ENCODE measurements around the gene DPYSL5. TPM values are rescaled to one million over a fixed set of nuclear protein-coding genes. Genes with fewer than 3 reads are reported as not detected.

The DPYSL5 gene
- total and polyA plus RNA-seq, 2 donors (not counting 3 experiments of a cell fraction or from before 2014, with no cell fraction given), result not detected

DNA sequence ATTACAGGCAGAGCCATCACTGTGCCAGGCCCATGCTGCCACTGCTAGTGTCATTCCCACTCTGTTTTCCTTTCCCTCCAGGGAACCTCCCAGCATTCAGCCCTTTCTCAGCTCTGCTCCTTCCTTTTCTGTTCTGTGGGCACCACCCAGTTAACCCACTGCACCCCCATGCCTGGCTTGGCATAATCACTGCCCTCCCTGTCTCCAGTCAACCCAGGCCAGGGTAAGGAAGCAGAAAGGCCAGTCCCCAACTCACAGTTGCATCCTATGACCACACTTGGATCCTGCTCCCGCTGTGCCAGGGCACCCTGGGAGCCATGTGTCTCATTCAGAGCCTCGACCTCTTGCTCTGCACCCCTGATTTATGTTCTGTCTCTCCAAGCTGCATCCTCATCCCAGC lies 32.2 kb downstream of the DPYSL5 start:
- CTCF ChIA-PET, result no interaction called here
- dilution Hi-C loops (cut with MboI; ENCODE audit: extremely low pct_ligation_motif_present, low sequenced_read_pairs), result no loop called here

More for the DNA sequence above, 32.2 kb downstream of the DPYSL5 start:
- TF ChIP-seq JUN (IDR thresholded peaks at IDR 0.05; ENCODE audit: borderline replicate concordance, insufficient read depth, insufficient read length, low read depth) (no peak), GATA2 (IDR thresholded peaks at IDR 0.05; ENCODE audit: insufficient read depth, insufficient read length, low read depth, low read length) (no peak), POLR2A (IDR thresholded peaks at IDR 0.05; ENCODE audit: low read depth, low read length) (no peak), FOS (IDR thresholded peaks at IDR 0.05; ENCODE audit: borderline replicate concordance, insufficient read depth, low read length) (no peak), EZH2 (IDR thresholded peaks at IDR 0.05; ENCODE audit: borderline replicate concordance, low read depth, low read length, severe bottlenecking) (no peak), POLR2AphosphoS5 (IDR thresholded peaks at IDR 0.05; ENCODE audit: insufficient read depth, low read depth, low read length) (no peak), MYC (IDR thresholded peaks at IDR 0.05; ENCODE audit: low read depth, low read length) (no peak)
- TF ChIP-seq, protein P1, sequence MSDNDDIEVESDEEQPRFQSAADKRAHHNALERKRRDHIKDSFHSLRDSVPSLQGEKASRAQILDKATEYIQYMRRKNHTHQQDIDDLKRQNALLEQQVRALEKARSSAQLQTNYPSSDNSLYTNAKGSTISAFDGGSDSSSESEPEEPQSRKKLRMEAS (IDR thresholded peaks at IDR 0.05; ENCODE audit: insufficient read depth, insufficient read length), result no peak
- TF ChIP-seq, protein P2, sequence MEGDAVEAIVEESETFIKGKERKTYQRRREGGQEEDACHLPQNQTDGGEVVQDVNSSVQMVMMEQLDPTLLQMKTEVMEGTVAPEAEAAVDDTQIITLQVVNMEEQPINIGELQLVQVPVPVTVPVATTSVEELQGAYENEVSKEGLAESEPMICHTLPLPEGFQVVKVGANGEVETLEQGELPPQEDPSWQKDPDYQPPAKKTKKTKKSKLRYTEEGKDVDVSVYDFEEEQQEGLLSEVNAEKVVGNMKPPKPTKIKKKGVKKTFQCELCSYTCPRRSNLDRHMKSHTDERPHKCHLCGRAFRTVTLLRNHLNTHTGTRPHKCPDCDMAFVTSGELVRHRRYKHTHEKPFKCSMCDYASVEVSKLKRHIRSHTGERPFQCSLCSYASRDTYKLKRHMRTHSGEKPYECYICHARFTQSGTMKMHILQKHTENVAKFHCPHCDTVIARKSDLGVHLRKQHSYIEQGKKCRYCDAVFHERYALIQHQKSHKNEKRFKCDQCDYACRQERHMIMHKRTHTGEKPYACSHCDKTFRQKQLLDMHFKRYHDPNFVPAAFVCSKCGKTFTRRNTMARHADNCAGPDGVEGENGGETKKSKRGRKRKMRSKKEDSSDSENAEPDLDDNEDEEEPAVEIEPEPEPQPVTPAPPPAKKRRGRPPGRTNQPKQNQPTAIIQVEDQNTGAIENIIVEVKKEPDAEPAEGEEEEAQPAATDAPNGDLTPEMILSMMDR (IDR thresholded peaks at IDR 0.05; ENCODE audit: extremely low read depth in 1 of 2, insufficient read depth in 1 of 2, low read depth in 1 of 2, low read length in 2 of 2), result no peak
- no peaks in the 10 kb centered on the region for H3K36me3 ChIP-seq (ENCODE audit: control insufficient read depth in 2 of 2, extremely low read depth in 1 of 2, insufficient read depth in 2 of 2, low read length in 2 of 2)
- H3K4me3 ChIP-seq (replicated peaks in 1 of 3; ENCODE audit: insufficient read depth in 1 of 3, low read depth in 1 of 3, low read length in 3 of 3), result no peak overlapping the region
- H3K9me3 ChIP-seq (replicated peaks; ENCODE audit: control insufficient read depth, insufficient read depth, low read length), result no peaks in the 10 kb centered on the region
- no peaks in the 10 kb centered on the region for H3K9me1 ChIP-seq (replicated peaks; ENCODE audit: control insufficient read depth, extremely low read depth, insufficient read depth, low read length)
- H3K27me3 ChIP-seq (ENCODE audit: control insufficient read depth in 2 of 2, insufficient read depth in 2 of 2, low read length in 2 of 2), result peaks cover 2 to 4% of the 10 kb centered on the region in 2 experiments
- no TSS peak for BruUV-seq (replicated peaks)
- H3K9ac ChIP-seq (replicated peaks; ENCODE audit: extremely low read depth, insufficient read depth, low read length), result no peak overlapping the region
- H3K79me2 ChIP-seq (ENCODE audit: control insufficient read depth, insufficient read depth, low read length), result no peaks in the 10 kb centered on the region
- H3K27ac ChIP-seq (ENCODE audit: insufficient read depth, low read depth, low read length), result no peak overlapping the region
- H2AFZ ChIP-seq (ENCODE audit: low read depth, low read length), result no peak overlapping the region
- intact Hi-C loops (cut with micrococcal nuclease), result no loop called here
- POLR2A ChIA-PET, result no interaction called here
- no peaks in the 10 kb centered on the region for H4K20me1 ChIP-seq (replicated peaks; ENCODE audit: control insufficient read depth, extremely low read depth, insufficient read depth, low read length)
- H3K4me2 ChIP-seq (ENCODE audit: insufficient read depth, low read length), result no peak overlapping the region
- FAIRE-seq, result no peak
- no peak for DNase-seq (ENCODE audit: low read depth, low spot score)
- H3K4me1 ChIP-seq (ENCODE audit: control insufficient read depth, extremely low read depth, insufficient read depth, low read length), result no peaks in the 10 kb centered on the region
